ENCODE measurements around the gene RMC1. TPM values are rescaled to one million over a fixed set of nuclear protein-coding genes. Genes with fewer than 3 reads are reported as not detected.

Gene RMC1
- total and polyA plus RNA-seq, 7 donors = 11.8 to 38.1 (median 19.8) TPM

- TF ChIP-seq CTCF (IDR thresholded peaks at IDR 0.05) (no peak), EP300 (IDR thresholded peaks at IDR 0.05) (no peak), POLR2AphosphoS5 (IDR thresholded peaks at IDR 0.05) (peak in 1 of 4 donors; percentile 30)
- peak; percentile 77 for DNase-seq
- WGBS, 2 donors = 86% methylated on average over 20 of the region's 20 CpGs
- Histone ChIP-seq H3K27ac (peak overlapping the region in 1 of 4 donors; percentile 39), H3K9me3 (no peaks in the 10 kb centered on the region), H3K27me3 (no peaks in the 10 kb centered on the region), H3K36me3 (peaks cover 12 to 98% (median 61%) of the 10 kb centered on the region in 4 donors), H3K4me1 (peaks cover 0 to 7% (median 0%) of the 10 kb centered on the region in 4 donors), H3K4me3 (no peak overlapping the region)
- intact Hi-C loops (cut with DNase I) = no loop called here
These were observed 25.5 kb downstream of the RMC1 start for GRCh38 chr18:23528580-23529472.

- intact Hi-C loops (cut with DNase I) = no loop called here
- peaks cover 20 to 98% (median 65%) of the 10 kb centered on the region in 4 donors for H3K36me3 ChIP-seq
- H3K4me1 ChIP-seq = peaks cover 0 to 7% (median 0%) of the 10 kb centered on the region in 4 donors
- H3K4me3 ChIP-seq = no peak overlapping the region
- no peak for TF ChIP-seq POLR2A (IDR thresholded peaks at IDR 0.05)
- TF ChIP-seq POLR2AphosphoS5 (IDR thresholded peaks at IDR 0.05) = no peak
- no peak for TF ChIP-seq CTCF (IDR thresholded peaks at IDR 0.05)
- no peak for TF ChIP-seq EP300 (IDR thresholded peaks at IDR 0.05)
- DNase-seq = no peak
- H3K27ac ChIP-seq = no peak overlapping the region
- no peaks in the 10 kb centered on the region for H3K27me3 ChIP-seq
- no peaks in the 10 kb centered on the region for H3K9me3 ChIP-seq
- WGBS, 2 donors = 86 to 90% methylated on average over 3 of the region's 3 CpGs
These were observed 26.3 kb downstream of the RMC1 start for GRCh38 chr18:23529604-23530003.

- Histone ChIP-seq H3K36me3 (peaks cover 26 to 98% (median 71%) of the 10 kb centered on the region in 4 donors), H3K4me1 (peaks cover 0 to 7% (median 0%) of the 10 kb centered on the region in 4 donors), H3K9me3 (no peaks in the 10 kb centered on the region), H3K4me3 (no peak overlapping the region), H3K27me3 (no peaks in the 10 kb centered on the region), H3K27ac (no peak overlapping the region)
- no peak for DNase-seq
- intact Hi-C loops (cut with DNase I) = no loop called here
- no peak for TF ChIP-seq POLR2AphosphoS5 (IDR thresholded peaks at IDR 0.05)
- TF ChIP-seq EP300 (IDR thresholded peaks at IDR 0.05) = no peak
- no peak for TF ChIP-seq CTCF (IDR thresholded peaks at IDR 0.05)
- no peak for TF ChIP-seq POLR2A (IDR thresholded peaks at IDR 0.05)
- 88 to 91% methylated on average over 7 of the region's 7 CpGs for WGBS, 2 donors
These were observed 26.9 kb downstream of the RMC1 start for GRCh38 chr18:23530195-23530594.

GRCh38 chr18:23531912-23532311 lies 28.6 kb downstream of the RMC1 start:
- TF ChIP-seq POLR2A (IDR thresholded peaks at IDR 0.05) (no peak), POLR2AphosphoS5 (IDR thresholded peaks at IDR 0.05) (peak in 1 of 4 donors; percentile 12)
- H3K9me3 ChIP-seq = no peaks in the 10 kb centered on the region
- no peak overlapping the region for H3K4me3 ChIP-seq
- H3K27me3 ChIP-seq = no peaks in the 10 kb centered on the region
- 94 to 96% methylated on average over 13 of the region's 13 CpGs for WGBS, 2 donors
- no peak for DNase-seq
- no peak overlapping the region for H3K27ac ChIP-seq
- intact Hi-C loops (cut with DNase I) = no loop called here
- peaks cover 31 to 98% (median 76%) of the 10 kb centered on the region in 4 donors for H3K36me3 ChIP-seq
- H3K4me1 ChIP-seq = peaks cover 0 to 7% (median 0%) of the 10 kb centered on the region in 4 donors

- peaks cover 38 to 98% (median 82%) of the 10 kb centered on the region in 4 donors for H3K36me3 ChIP-seq
- intact Hi-C loops (cut with DNase I) = no loop called here
- H3K4me3 ChIP-seq = no peak overlapping the region
- TF ChIP-seq POLR2AphosphoS5 (IDR thresholded peaks at IDR 0.05) (no peak), CTCF (IDR thresholded peaks at IDR 0.05) (no peak), EP300 (IDR thresholded peaks at IDR 0.05) (no peak), POLR2A (IDR thresholded peaks at IDR 0.05) (no peak)
- H3K4me1 ChIP-seq = peaks cover 0 to 7% (median 0%) of the 10 kb centered on the region in 4 donors
- no peaks in the 10 kb centered on the region for H3K9me3 ChIP-seq
- peak overlapping the region in 1 of 4 donors; percentile 2 for H3K27ac ChIP-seq
- H3K27me3 ChIP-seq = no peaks in the 10 kb centered on the region
- DNase-seq = no peak
- 79 to 82% methylated on average over 4 of the region's 4 CpGs for WGBS, 2 donors
These were observed 29.5 kb downstream of the RMC1 start for GRCh38 chr18:23532848-23533247.

All from sigmoid colon (tissue), 7 donors.